HG03442 (cell line): ENCODE measurements around the gene TSHZ2.
"Not testable (repeated sequence)": the region's sequence is repeated elsewhere in the genome, so short reads cannot be mapped to it uniquely, and the experiment has no call there.

Experiments
- ATAC-seq: cut with Tn5 transposase; IDR thresholded peaks from one replicate; pipeline ENCODE4 v1.9.1; 2021; ENCODE audit warnings: mild to moderate bottlenecking, moderate library complexity; ENCODE audit not compliant: unreplicated experiment

The TSHZ2 gene

GRCh38 chr20:53487461-53488200 lies 515.5 kb downstream of the TSHZ2 start:
- no peak for ATAC-seq

GRCh38 chr20:53488775-53489272 lies 516.7 kb downstream of the TSHZ2 start:
- no peak for ATAC-seq

GRCh38 chr20:53489528-53489927 lies 517.4 kb downstream of the TSHZ2 start:
- ATAC-seq: no peak

- no peak for ATAC-seq
Measured at GRCh38 chr20:53490620-53491019, 518.5 kb downstream of the TSHZ2 start.

DNA sequence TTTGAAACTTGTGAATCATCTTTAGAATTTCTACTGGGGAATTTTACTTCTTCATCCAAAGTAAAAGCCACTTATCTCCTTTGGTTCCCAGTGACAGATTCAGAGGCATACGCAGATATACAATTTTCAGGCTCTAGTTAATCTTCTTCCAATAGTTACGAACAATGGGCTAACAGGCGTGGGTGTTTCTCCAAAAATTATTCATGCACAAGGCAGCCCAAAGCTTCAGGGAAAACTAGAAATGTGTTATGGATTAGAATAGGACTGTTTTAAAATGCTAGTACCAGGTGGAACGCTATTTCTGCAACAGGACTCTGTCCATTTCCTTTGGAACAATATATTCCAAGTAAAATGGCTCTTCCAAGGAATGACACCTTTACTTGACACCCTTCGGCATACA lies 519.3 kb downstream of the TSHZ2 start:
- no peak for ATAC-seq

DNA sequence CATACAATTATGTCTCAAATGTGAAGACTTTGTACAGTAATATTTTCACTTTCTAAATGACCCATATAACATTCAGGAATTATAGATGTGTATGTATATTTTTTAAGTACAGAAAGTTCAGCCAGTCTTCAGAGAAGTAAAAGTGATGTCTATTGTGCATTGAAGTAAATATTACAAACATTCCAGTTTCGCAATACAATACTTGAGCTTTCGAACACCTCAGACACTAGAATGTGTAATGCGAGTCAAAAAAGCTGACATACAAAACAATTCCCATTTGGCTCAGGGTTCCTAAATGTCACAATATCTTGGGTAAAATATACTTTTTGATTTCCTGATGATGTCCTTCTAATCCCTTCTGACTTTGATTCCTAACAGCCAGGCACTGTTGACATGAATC lies 520.1 kb downstream of the TSHZ2 start:
- ATAC-seq: no peak

DNA sequence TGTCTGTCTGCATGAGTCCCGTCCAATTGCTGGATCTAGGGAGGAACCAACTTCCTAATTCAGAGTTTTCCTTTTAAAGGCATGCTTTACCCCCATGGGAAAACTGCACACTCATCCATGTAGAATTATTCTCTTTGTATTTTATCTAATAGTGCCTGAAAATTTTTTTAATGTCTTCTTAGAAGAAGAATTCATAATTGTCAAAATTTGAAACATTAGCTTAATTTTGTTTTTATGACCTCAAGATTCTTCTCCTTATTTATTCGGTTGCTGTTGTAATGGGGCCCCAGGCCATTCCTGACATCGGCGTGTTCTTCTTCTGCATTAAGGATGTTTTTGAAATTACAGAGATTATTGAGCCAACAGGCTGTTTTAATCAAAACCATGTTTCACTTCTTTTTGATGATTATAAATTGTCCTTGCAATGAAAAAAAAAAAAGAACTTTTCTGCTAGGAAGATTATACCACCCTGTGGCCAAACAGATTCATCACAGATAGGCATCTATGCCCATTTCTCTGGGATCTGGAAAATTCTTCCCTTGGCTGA lies 521.2 kb downstream of the TSHZ2 start:
- ATAC-seq: no peak

GRCh38 chr20:53494753-53495152 lies 522.6 kb downstream of the TSHZ2 start:
- no peak for ATAC-seq

- ATAC-seq: no peak
Measured at GRCh38 chr20:53495398-53496092, 523.4 kb downstream of the TSHZ2 start.

GRCh38 chr20:53497246-53497645 lies 525.1 kb downstream of the TSHZ2 start:
- ATAC-seq: no peak

GRCh38 chr20:53498341-53498740 lies 526.2 kb downstream of the TSHZ2 start:
- ATAC-seq: no peak

DNA sequence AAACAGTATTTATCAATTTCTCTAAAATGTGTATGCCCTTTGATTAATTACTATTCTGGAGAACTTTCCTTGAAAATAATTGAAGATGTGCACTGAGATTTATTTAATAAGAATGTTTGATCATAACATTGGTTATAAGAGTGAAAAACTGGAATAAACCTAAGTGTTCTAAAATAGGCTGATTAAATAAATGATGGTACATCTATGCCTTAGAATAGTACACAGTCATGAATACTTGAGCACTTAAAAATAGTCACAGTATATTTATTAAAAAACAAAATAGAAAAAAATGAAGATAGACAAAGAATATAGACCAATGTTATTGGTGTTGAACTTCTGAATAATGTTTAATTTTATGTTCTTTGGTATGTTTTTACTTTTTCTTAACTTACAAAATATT lies 528.5 kb downstream of the TSHZ2 start:
- no peak for ATAC-seq

DNA sequence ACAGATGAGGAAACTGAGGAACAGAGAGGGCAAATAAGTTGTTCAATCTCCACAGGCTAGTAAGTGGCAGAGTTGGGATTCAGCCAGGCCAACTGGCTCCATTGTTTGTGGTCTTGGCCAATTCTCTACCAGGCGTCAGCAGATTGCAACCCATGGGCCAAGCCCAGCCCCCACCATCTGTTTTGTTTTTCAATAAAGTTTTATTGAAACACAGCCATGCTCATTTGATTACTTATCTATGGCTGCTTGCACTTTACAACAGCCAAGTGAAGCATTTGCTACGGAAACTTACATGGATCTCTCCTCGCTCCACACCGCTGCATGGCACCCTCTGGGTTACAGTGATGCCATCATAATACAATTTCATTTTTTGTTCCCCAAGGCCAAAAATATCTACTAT lies 530.7 kb downstream of the TSHZ2 start:
- no peak for ATAC-seq

GRCh38 chr20:53503517-53503919 lies 531.4 kb downstream of the TSHZ2 start:
- ATAC-seq: no peak

DNA sequence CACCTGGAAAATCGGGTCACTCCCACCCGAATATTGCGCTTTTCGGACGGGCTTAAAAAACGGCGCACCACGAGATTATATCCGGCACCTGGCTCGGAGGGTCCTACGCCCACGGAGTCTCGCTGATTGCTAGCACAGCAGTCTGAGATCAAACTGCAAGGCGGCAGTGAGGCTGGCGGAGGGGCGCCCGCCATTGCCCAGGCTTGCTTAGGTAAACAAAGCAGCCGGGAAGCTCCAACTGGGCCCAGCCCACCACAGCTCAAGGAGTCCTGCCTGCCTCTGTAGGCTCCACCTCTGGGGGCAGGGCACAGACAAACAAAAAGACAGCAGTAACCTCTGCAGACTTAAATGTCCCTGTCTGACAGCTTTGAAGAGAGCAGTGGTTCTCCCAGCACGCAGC lies 531.9 kb downstream of the TSHZ2 start:
- not testable (repeated sequence) for ATAC-seq

DNA sequence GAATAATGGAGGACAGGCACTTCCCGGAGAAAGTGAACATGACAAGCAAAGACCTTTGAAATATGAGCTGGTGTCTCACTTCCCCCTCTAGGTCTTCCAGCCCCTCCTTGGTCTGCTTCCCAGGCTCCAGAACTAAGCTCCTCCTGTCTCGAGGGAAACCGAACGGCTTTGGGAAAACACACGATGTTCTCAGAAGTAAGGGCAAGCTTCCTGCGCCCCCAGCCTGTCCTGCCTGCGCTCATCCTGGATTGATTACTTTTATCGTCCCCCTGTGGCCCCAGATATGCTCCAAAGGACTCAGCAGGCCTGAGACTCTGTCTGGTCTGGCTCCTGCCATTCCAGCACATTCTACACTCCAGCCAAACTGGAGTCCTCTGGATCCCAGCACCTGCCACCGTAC lies 538.1 kb downstream of the TSHZ2 start:
- no peak for ATAC-seq

DNA sequence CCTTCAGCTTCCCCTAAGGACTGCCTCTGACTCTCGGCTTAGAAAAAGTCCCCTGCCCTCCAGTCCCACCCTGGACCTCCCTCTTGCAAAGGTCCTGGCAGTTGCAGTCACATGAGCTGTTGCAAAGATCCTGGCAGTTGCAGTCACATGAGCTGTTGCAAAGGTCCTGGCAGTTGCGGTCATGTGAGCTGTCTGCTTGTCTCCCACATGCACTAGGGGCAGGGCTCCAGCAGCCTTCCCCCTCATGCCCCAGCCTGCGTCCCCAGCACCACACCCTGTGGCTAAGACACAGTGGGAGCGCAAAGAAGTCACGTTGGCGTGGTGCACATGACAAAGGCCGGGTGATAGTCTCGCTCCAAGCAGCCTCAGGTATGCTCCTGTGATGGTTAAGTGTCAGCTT lies 538.5 kb downstream of the TSHZ2 start:
- ATAC-seq: no peak

GRCh38 chr20:53512076-53512475 lies 539.9 kb downstream of the TSHZ2 start:
- no peak for ATAC-seq

DNA sequence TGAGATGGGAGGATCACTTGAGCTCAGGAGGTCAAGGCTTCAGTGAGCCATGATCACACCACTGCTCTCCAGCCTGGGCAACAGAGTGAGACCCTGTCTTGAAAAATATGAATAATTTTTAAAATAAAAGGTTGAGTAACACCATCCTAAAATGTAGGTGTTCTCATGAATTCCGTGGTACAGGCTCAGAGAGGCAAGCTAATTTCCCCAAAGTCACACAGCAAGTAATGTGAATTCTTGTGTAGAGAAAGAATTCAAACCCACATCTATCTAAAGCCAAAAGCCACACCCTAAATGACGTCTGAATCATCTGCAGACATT lies 541.0 kb downstream of the TSHZ2 start:
- ATAC-seq: no peak

- no peak for ATAC-seq
Measured at GRCh38 chr20:53513489-53514298, 541.5 kb downstream of the TSHZ2 start.

DNA sequence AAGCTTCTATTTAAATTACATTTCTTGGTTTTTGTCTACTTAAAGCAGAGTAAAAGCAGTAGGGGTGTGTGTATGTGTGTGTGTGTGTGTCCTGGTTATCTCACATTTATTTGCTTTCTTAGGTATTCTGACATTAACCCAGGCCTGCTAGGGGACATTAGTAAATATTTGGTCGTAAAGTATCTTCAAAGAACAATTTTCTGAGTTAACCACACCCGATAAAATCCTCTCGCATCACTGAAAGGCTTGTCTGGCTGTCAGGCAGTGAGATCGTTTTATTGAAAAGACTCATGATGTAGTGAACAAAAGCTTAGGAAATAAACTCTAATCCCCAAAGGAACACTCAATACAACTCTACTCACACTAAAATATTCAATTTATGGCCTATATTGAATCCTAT lies 543.6 kb downstream of the TSHZ2 start:
- ATAC-seq: no peak
